ENCODE measurements around the gene KCNE3.
A peak's percentile ranks its signal among the peaks of the same experiment; 100 is the strongest.

The KCNE3 gene

GRCh38 chr11:74466916-74467885, at the start of gene KCNE3:
KCNE3 (minus strand) TSS chr11:74467549; CDS start chr11:74457563, 9,986 bp downstream.
- Mint-ChIP-seq H3K27ac (no peak within 1 kb of the TSS), H3K4me3 (peak within 1 kb of the TSS; percentile 24), H3K4me1 (peaks cover 6% of the 10 kb centered on the region), H3K9me3 (no peaks in the 10 kb centered on the region), H3K36me3 (no peaks in the 10 kb centered on the region), H3K27me3 (peaks cover 19% of the 10 kb centered on the region)

GRCh38 chr11:74507582-74507981, 40.2 kb upstream of the KCNE3 start:
- Mint-ChIP-seq H3K4me1 (no peaks in the 10 kb centered on the region), H3K27ac (no peak overlapping the region), H3K9me3 (no peaks in the 10 kb centered on the region), H3K27me3 (peaks cover 8% of the 10 kb centered on the region), H3K36me3 (peaks cover 2% of the 10 kb centered on the region), H3K4me3 (no peak overlapping the region)

- Mint-ChIP-seq H3K36me3 (peaks cover under 1% of the 10 kb centered on the region), H3K27ac (no peak overlapping the region), H3K4me1 (no peaks in the 10 kb centered on the region), H3K9me3 (no peaks in the 10 kb centered on the region), H3K4me3 (no peak overlapping the region), H3K27me3 (peaks cover 4% of the 10 kb centered on the region)
Observed at GRCh38 chr11:74506823-74507222, 39.5 kb upstream of the KCNE3 start.

- Mint-ChIP-seq H3K27ac (no peak overlapping the region), H3K4me1 (no peaks in the 10 kb centered on the region), H3K9me3 (no peaks in the 10 kb centered on the region), H3K27me3 (peaks cover 2% of the 10 kb centered on the region), H3K36me3 (peaks cover 2% of the 10 kb centered on the region), H3K4me3 (no peak overlapping the region)
Observed at GRCh38 chr11:74505911-74506310, 38.6 kb upstream of the KCNE3 start.

- Mint-ChIP-seq H3K36me3 (peaks cover 2% of the 10 kb centered on the region), H3K27ac (no peak overlapping the region), H3K4me1 (no peaks in the 10 kb centered on the region), H3K27me3 (no peaks in the 10 kb centered on the region), H3K9me3 (no peaks in the 10 kb centered on the region), H3K4me3 (no peak overlapping the region)
Observed at GRCh38 chr11:74504100-74504691, 36.8 kb upstream of the KCNE3 start.

GRCh38 chr11:74494916-74495315, 27.6 kb upstream of the KCNE3 start:
- H3K27ac Mint-ChIP-seq, result no peak overlapping the region
- H3K36me3 Mint-ChIP-seq, result peaks cover 7% of the 10 kb centered on the region
- no peak overlapping the region for H3K4me3 Mint-ChIP-seq
- H3K27me3 Mint-ChIP-seq, result no peaks in the 10 kb centered on the region
- peaks cover 4% of the 10 kb centered on the region for H3K9me3 Mint-ChIP-seq
- H3K4me1 Mint-ChIP-seq, result peaks cover 25% of the 10 kb centered on the region

GRCh38 chr11:74493791-74494630, 26.7 kb upstream of the KCNE3 start:
- H3K36me3 Mint-ChIP-seq, result peaks cover 7% of the 10 kb centered on the region
- H3K4me3 Mint-ChIP-seq, result peak overlapping the region; percentile 87
- peaks cover 25% of the 10 kb centered on the region for H3K4me1 Mint-ChIP-seq
- no peaks in the 10 kb centered on the region for H3K27me3 Mint-ChIP-seq
- peak overlapping the region; percentile 91 for H3K27ac Mint-ChIP-seq
- peaks cover 4% of the 10 kb centered on the region for H3K9me3 Mint-ChIP-seq

- H3K9me3 Mint-ChIP-seq, result peaks cover 4% of the 10 kb centered on the region
- H3K27ac Mint-ChIP-seq, result peak within 1 kb of the TSS; percentile 91
- H3K4me3 Mint-ChIP-seq, result peak within 1 kb of the TSS; percentile 87
- H3K27me3 Mint-ChIP-seq, result no peaks in the 10 kb centered on the region
- peaks cover 7% of the 10 kb centered on the region for H3K36me3 Mint-ChIP-seq
- H3K4me1 Mint-ChIP-seq, result peaks cover 25% of the 10 kb centered on the region
Observed at GRCh38 chr11:74492974-74493790, 25.8 kb upstream of the KCNE3 start, which contains the start of gene LIPT2. LIPT2 (minus strand) TSS chr11:74493724; CDS start chr11:74493703, 21 bp downstream.

- peaks cover 25% of the 10 kb centered on the region for H3K4me1 Mint-ChIP-seq
- peaks cover 3% of the 10 kb centered on the region for H3K9me3 Mint-ChIP-seq
- H3K27me3 Mint-ChIP-seq, result no peaks in the 10 kb centered on the region
- H3K27ac Mint-ChIP-seq, result peak overlapping the region; percentile 6
- peaks cover 5% of the 10 kb centered on the region for H3K36me3 Mint-ChIP-seq
- H3K4me3 Mint-ChIP-seq, result peak overlapping the region; percentile 74
Observed at GRCh38 chr11:74492084-74492483, 24.7 kb upstream of the KCNE3 start.

- no peaks in the 10 kb centered on the region for H3K27me3 Mint-ChIP-seq
- no peak overlapping the region for H3K27ac Mint-ChIP-seq
- no peaks in the 10 kb centered on the region for H3K36me3 Mint-ChIP-seq
- H3K9me3 Mint-ChIP-seq, result no peaks in the 10 kb centered on the region
- no peak overlapping the region for H3K4me3 Mint-ChIP-seq
- peaks cover 25% of the 10 kb centered on the region for H3K4me1 Mint-ChIP-seq
Observed at GRCh38 chr11:74490941-74491340, 23.6 kb upstream of the KCNE3 start.

GRCh38 chr11:74487875-74488274, 20.5 kb upstream of the KCNE3 start:
- no peaks in the 10 kb centered on the region for H3K27me3 Mint-ChIP-seq
- H3K36me3 Mint-ChIP-seq, result no peaks in the 10 kb centered on the region
- H3K27ac Mint-ChIP-seq, result no peak overlapping the region
- no peak overlapping the region for H3K4me3 Mint-ChIP-seq
- H3K9me3 Mint-ChIP-seq, result no peaks in the 10 kb centered on the region
- H3K4me1 Mint-ChIP-seq, result peaks cover 13% of the 10 kb centered on the region

- Mint-ChIP-seq H3K27me3 (no peaks in the 10 kb centered on the region), H3K4me1 (peaks cover 3% of the 10 kb centered on the region), H3K9me3 (no peaks in the 10 kb centered on the region), H3K27ac (no peak overlapping the region), H3K36me3 (no peaks in the 10 kb centered on the region), H3K4me3 (no peak overlapping the region)
Observed at GRCh38 chr11:74485868-74486267, 18.5 kb upstream of the KCNE3 start.

- Mint-ChIP-seq H3K27ac (no peak overlapping the region), H3K36me3 (no peaks in the 10 kb centered on the region), H3K27me3 (no peaks in the 10 kb centered on the region), H3K4me1 (peaks cover 3% of the 10 kb centered on the region), H3K9me3 (no peaks in the 10 kb centered on the region), H3K4me3 (no peak overlapping the region)
Observed at GRCh38 chr11:74480688-74481417, 13.5 kb upstream of the KCNE3 start.

GRCh38 chr11:74479732-74480123, 12.4 kb upstream of the KCNE3 start:
- H3K36me3 Mint-ChIP-seq, result no peaks in the 10 kb centered on the region
- no peak overlapping the region for H3K4me3 Mint-ChIP-seq
- no peaks in the 10 kb centered on the region for H3K27me3 Mint-ChIP-seq
- no peak overlapping the region for H3K27ac Mint-ChIP-seq
- no peaks in the 10 kb centered on the region for H3K9me3 Mint-ChIP-seq
- no peaks in the 10 kb centered on the region for H3K4me1 Mint-ChIP-seq

All from activated naive CD4-positive, alpha-beta T cell treated with anti-CD3 and anti-CD28 coated beads, Interleukin-2, amount 50 U/mL, for 24 hours (primary cell).